Right lobe of liver (tissue), 6 donors: ENCODE data around the gene FARS2. TPM values are rescaled to one million over a fixed set of nuclear protein-coding genes. Genes with fewer than 3 reads are reported as not detected.

ENCODE experiments used
- ATAC-seq, 4 donors: fragments of 200-7000 bp; cut with Tn5 transposase; one replicate each; pipeline ENCODE4 v1.9.1; 2020; ENCODE audit warnings: mild to moderate bottlenecking in 4 of 4, moderate library complexity in 4 of 4
- DNase-seq, 3 donors: peaks; one replicate each; pipeline ENCODE4 v3.0.0-alpha.2; 2020
- H3K27ac ChIP-seq, 3 donors: fragments of 200-600 bp; one replicate each; pipeline ENCODE4 v1.8.0; 2022
- H3K27me3 ChIP-seq, 2 donors: fragments of 200-600 bp; one replicate each; pipeline ENCODE4 v1.8.0; 2022
- H3K36me3 ChIP-seq, 4 donors: fragments of 200-600 bp; sonication (generic) in 1 of 4; one replicate each; pipeline versions ENCODE4 v1.5.1 to v1.8.0; 2017 to 2022; ENCODE audit warnings: control low read depth in 1 of 4
- H3K4me1 ChIP-seq, 4 donors: fragments of 200-600 bp; sonication (generic) in 1 of 4; one replicate each; pipeline versions ENCODE4 v1.5.1 to v1.8.0; 2017 to 2022; ENCODE audit warnings: control low read depth in 1 of 4
- H3K4me3 ChIP-seq, 3 donors: fragments of 200-600 bp; one replicate each; pipeline ENCODE4 v1.8.0; 2022
- H3K9me3 ChIP-seq, 4 donors: fragments of 200-600 bp; sonication (generic) in 1 of 4; one replicate each; pipeline versions ENCODE4 v1.5.1 to v1.8.0; 2017 to 2022; ENCODE audit warnings: control low read depth in 1 of 4
- CTCF ChIP-seq, 4 donors: fragments of 200-600 bp in 3 of 4; fragments of 450-650 bp in 1 of 4; IDR thresholded peaks; one replicate each; pipeline versions ENCODE4 v1.5.1 to v1.8.0; 2016 to 2022; ENCODE audit warnings: antibody characterized with exemption in 4 of 4, mild to moderate bottlenecking in 2 of 4
- POLR2A ChIP-seq: fragments of 450-650 bp; IDR thresholded peaks from one replicate; pipeline ENCODE4 v1.6.1; 2017; ENCODE audit warnings: antibody characterized with exemption, mild to moderate bottlenecking
- WGBS: methylation state at CpG from one replicate; pipeline ENCODE4 v1.1.6; 2018; ENCODE audit warnings: low coverage, low lambda C conversion rate; ENCODE audit not compliant: insufficient coverage; ENCODE audit errors: missing lambda C conversion rate; 5-methylcytosine and 5-hydroxymethylcytosine counted together
- intact Hi-C, 2 donors: fragments of 100-400 bp; cut with DNase I; formaldehyde crosslinking; loops; one replicate each; pipeline versions ENCODE4 v1.11.2 to v1.14.1; 2022
- total RNA-seq, 6 experiments: library from RNA; depleted of rRNA in 2 of 6; stranded (reverse); fragments of >200 nt in 2 of 6; fragmentation: NEBNext Ultra II Directional in 3 of 6; extraction: Animal tissue kit (Norgen Biotek cat#: 25700) in 3 of 6; gene quantifications; one replicate each; pipeline versions ENCODE4 v1.1.0 to v1.2.4, GENCODE V29; 2016 to 2023
- donor health status: DM: no; HTN: yes; CAD: no.
- donor health status: DM: no; HTN: no; CAD: no.
- donor health status: DM: no; HTN: no; CAD: no.
- donor health status: DM: no; HTN: yes; CAD: no.
- donor health status: DM: no; HTN: yes; CAD: no.

FARS2 gene
- total RNA-seq, 6 experiments from 2014 or later = 7.2 to 12.9 (median 11.7) TPM

- H3K27me3 ChIP-seq = no peaks in the 10 kb centered on the region
- no peaks in the 10 kb centered on the region for H3K9me3 ChIP-seq
- H3K36me3 ChIP-seq = no peaks in the 10 kb centered on the region
- H3K4me1 ChIP-seq = no peaks in the 10 kb centered on the region
- 71% methylated on average over 2 of the region's 2 CpGs for WGBS
- ATAC-seq = no peak
- H3K27ac ChIP-seq = no peak overlapping the region
- H3K4me3 ChIP-seq = no peak overlapping the region
- TF ChIP-seq CTCF (IDR thresholded peaks at IDR 0.05) (no peak), POLR2A (no peak)
- intact Hi-C loops = no loop called here
- DNase-seq = no peak
Measured at GRCh38 chr6:5520796-5521195, 259.5 kb downstream of the FARS2 start.

- intact Hi-C loops = no loop called here
- Histone ChIP-seq H3K27me3 (no peaks in the 10 kb centered on the region), H3K4me3 (no peak overlapping the region), H3K27ac (no peak overlapping the region), H3K36me3 (no peaks in the 10 kb centered on the region), H3K4me1 (no peaks in the 10 kb centered on the region), H3K9me3 (no peaks in the 10 kb centered on the region)
- TF ChIP-seq POLR2A = no peak
- TF ChIP-seq CTCF (IDR thresholded peaks at IDR 0.05) = no peak
- no peak for ATAC-seq
- DNase-seq = no peak
- 54% methylated on average over 3 of the region's 3 CpGs for WGBS
Measured at GRCh38 chr6:5521322-5521721, 260.0 kb downstream of the FARS2 start.

GRCh38 chr6:5522147-5522546 lies 260.8 kb downstream of the FARS2 start:
- no peaks in the 10 kb centered on the region for H3K9me3 ChIP-seq
- intact Hi-C loops = no loop called here
- no peak overlapping the region for H3K27ac ChIP-seq
- ATAC-seq = no peak
- no peaks in the 10 kb centered on the region for H3K4me1 ChIP-seq
- no peaks in the 10 kb centered on the region for H3K27me3 ChIP-seq
- TF ChIP-seq CTCF (IDR thresholded peaks at IDR 0.05) (no peak), POLR2A (no peak)
- no peak for DNase-seq
- no peak overlapping the region for H3K4me3 ChIP-seq
- no peaks in the 10 kb centered on the region for H3K36me3 ChIP-seq

GRCh38 chr6:5524110-5524509 lies 262.8 kb downstream of the FARS2 start:
- intact Hi-C loops = no loop called here
- H3K4me1 ChIP-seq = no peaks in the 10 kb centered on the region
- H3K4me3 ChIP-seq = no peak overlapping the region
- TF ChIP-seq POLR2A = no peak
- TF ChIP-seq CTCF (IDR thresholded peaks at IDR 0.05) = no peak
- H3K27me3 ChIP-seq = no peaks in the 10 kb centered on the region
- no peak for ATAC-seq
- no peak for DNase-seq
- 96% methylated on average over 2 of the region's 2 CpGs for WGBS
- H3K27ac ChIP-seq = no peak overlapping the region
- H3K9me3 ChIP-seq = no peaks in the 10 kb centered on the region
- H3K36me3 ChIP-seq = no peaks in the 10 kb centered on the region

- TF ChIP-seq POLR2A (no peak), CTCF (IDR thresholded peaks at IDR 0.05) (no peak)
- intact Hi-C loops = no loop called here
- Histone ChIP-seq H3K9me3 (no peaks in the 10 kb centered on the region), H3K4me1 (no peaks in the 10 kb centered on the region), H3K27me3 (no peaks in the 10 kb centered on the region), H3K4me3 (no peak overlapping the region), H3K36me3 (no peaks in the 10 kb centered on the region), H3K27ac (no peak overlapping the region)
- WGBS = 69% methylated on average over 4 of the region's 4 CpGs
- no peak for ATAC-seq
- DNase-seq = no peak
Measured at GRCh38 chr6:5525209-5525608, 263.9 kb downstream of the FARS2 start.
